ENCODE data around the gene GREM2. TPM values are rescaled to one million over a fixed set of nuclear protein-coding genes. Genes with fewer than 3 reads are reported as not detected.
A peak's percentile ranks its signal among the peaks of the same experiment; 100 is the strongest.

Gene GREM2
- total and polyA plus RNA-seq, 2 of the 4 experiments (the other 2 are of a cell fraction) = 3.0 to 14.2 TPM

DNA sequence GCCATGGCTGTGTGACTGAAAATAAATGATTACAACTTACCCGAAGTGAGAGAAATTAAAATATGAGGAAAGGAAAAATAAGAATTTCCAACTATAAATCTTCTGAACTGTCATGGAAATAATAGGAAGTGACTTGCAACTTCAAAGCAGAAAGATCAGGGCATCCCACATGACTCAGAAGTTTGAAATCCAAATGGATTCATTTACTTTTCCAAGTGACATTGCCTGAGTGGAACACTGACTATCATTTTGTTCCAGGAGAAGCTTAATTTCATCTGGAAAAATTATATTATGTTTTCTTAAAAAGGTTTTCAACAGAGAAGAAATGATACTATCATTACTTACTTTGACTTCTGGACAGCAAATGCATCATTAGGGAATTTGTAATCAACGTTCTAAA, 110.8 kb downstream of the GREM2 start:
- dilution Hi-C loops (cut with HindIII; ENCODE audit: low sequenced_read_pairs, unreplicated experiment) (no loop called here), in situ Hi-C loops (cut with MboI; ENCODE audit: low sequenced_read_pairs) (no loop called here), intact Hi-C loops (cut with micrococcal nuclease) (no loop called here)
- DNase-seq = peak; percentile 36
- no peaks in the 10 kb centered on the region for H4K20me1 ChIP-seq (ENCODE audit: insufficient read depth, low read length)
- no peak overlapping the region for H2AK5ac ChIP-seq (ENCODE audit: low read depth, low read length)
- no peaks in the 10 kb centered on the region for H3K9me3 ChIP-seq (ENCODE audit: control insufficient read depth, insufficient read depth, low read length)
- no peak overlapping the region for H3K27ac ChIP-seq (ENCODE audit: insufficient read depth, low read length)
- TF ChIP-seq, protein P1, sequence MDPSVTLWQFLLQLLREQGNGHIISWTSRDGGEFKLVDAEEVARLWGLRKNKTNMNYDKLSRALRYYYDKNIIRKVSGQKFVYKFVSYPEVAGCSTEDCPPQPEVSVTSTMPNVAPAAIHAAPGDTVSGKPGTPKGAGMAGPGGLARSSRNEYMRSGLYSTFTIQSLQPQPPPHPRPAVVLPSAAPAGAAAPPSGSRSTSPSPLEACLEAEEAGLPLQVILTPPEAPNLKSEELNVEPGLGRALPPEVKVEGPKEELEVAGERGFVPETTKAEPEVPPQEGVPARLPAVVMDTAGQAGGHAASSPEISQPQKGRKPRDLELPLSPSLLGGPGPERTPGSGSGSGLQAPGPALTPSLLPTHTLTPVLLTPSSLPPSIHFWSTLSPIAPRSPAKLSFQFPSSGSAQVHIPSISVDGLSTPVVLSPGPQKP (IDR thresholded peaks at IDR 0.05; ENCODE audit: borderline replicate concordance, low read depth, low read length) = no peak
- TF ChIP-seq MXI1 (IDR thresholded peaks at IDR 0.05; ENCODE audit: borderline replicate concordance, low read depth, low read length) = no peak
- no peak for TF ChIP-seq MAFK (IDR thresholded peaks at IDR 0.05; ENCODE audit: low read depth, low read length)
- no peak for TF ChIP-seq RCOR1 (IDR thresholded peaks at IDR 0.05; ENCODE audit: insufficient replicate concordance, low read length)
- no peak for TF ChIP-seq FOS (IDR thresholded peaks at IDR 0.05; ENCODE audit: low read depth, low read length)
- no peak for TF ChIP-seq RAD21 (IDR thresholded peaks at IDR 0.05; ENCODE audit: low read length)
- TF ChIP-seq RFX5 (IDR thresholded peaks at IDR 0.05; ENCODE audit: low read depth, low read length) = no peak
- TF ChIP-seq MAZ (IDR thresholded peaks at IDR 0.05; ENCODE audit: borderline replicate concordance, low read depth, low read length) = no peak
- TF ChIP-seq, protein P2, sequence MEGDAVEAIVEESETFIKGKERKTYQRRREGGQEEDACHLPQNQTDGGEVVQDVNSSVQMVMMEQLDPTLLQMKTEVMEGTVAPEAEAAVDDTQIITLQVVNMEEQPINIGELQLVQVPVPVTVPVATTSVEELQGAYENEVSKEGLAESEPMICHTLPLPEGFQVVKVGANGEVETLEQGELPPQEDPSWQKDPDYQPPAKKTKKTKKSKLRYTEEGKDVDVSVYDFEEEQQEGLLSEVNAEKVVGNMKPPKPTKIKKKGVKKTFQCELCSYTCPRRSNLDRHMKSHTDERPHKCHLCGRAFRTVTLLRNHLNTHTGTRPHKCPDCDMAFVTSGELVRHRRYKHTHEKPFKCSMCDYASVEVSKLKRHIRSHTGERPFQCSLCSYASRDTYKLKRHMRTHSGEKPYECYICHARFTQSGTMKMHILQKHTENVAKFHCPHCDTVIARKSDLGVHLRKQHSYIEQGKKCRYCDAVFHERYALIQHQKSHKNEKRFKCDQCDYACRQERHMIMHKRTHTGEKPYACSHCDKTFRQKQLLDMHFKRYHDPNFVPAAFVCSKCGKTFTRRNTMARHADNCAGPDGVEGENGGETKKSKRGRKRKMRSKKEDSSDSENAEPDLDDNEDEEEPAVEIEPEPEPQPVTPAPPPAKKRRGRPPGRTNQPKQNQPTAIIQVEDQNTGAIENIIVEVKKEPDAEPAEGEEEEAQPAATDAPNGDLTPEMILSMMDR (conservative IDR thresholded peaks at IDR 0.05; ENCODE audit: low read depth, low read length) = no peak
- no peak for TF ChIP-seq NFE2L2 (IDR thresholded peaks at IDR 0.05; ENCODE audit: low read depth, low read length)
- TF ChIP-seq, protein P3, sequence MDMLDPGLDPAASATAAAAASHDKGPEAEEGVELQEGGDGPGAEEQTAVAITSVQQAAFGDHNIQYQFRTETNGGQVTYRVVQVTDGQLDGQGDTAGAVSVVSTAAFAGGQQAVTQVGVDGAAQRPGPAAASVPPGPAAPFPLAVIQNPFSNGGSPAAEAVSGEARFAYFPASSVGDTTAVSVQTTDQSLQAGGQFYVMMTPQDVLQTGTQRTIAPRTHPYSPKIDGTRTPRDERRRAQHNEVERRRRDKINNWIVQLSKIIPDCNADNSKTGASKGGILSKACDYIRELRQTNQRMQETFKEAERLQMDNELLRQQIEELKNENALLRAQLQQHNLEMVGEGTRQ (IDR thresholded peaks at IDR 0.05; ENCODE audit: low read depth, low read length) = no peak
- TF ChIP-seq POLR2A (IDR thresholded peaks at IDR 0.05; ENCODE audit: low read depth, low read length) = no peak
- TF ChIP-seq SMC3 (IDR thresholded peaks at IDR 0.05; ENCODE audit: low read depth, low read length) = no peak
- TF ChIP-seq BHLHE40 (IDR thresholded peaks at IDR 0.05; ENCODE audit: low read depth, low read length) = no peak
- TF ChIP-seq CHD1 (IDR thresholded peaks at IDR 0.05; ENCODE audit: low read depth, low read length) = no peak
- TF ChIP-seq CEBPB (IDR thresholded peaks at IDR 0.05; ENCODE audit: low read depth, low read length) = no peak
- no peaks in the 10 kb centered on the region for H3K27me3 ChIP-seq (ENCODE audit: control insufficient read depth, insufficient read depth, low read length)
- no peak overlapping the region for H3K4me2 ChIP-seq (ENCODE audit: low read depth, low read length)
- H2BK120ac ChIP-seq (ENCODE audit: low read depth, low read length) = no peak overlapping the region
- H3K36me3 ChIP-seq (ENCODE audit: control insufficient read depth, insufficient read depth, low read length) = no peaks in the 10 kb centered on the region
- POLR2A ChIA-PET (ENCODE audit: unreplicated experiment) = no interaction called here
- no peak overlapping the region for H2AFZ ChIP-seq (replicated peaks; ENCODE audit: low read length, poor library complexity)
- ATAC-seq (ENCODE audit: low read depth) = no peak
- no peak overlapping the region for H4K5ac ChIP-seq (ENCODE audit: low read depth, low read length)
- peaks cover 0 to 26% of the 10 kb centered on the region in 2 experiments; a peak in 2 of 4 replicates for H3K79me1 ChIP-seq (ENCODE audit: low read depth in 1 of 2, low read length in 2 of 2)
- H3K56ac ChIP-seq (ENCODE audit: extremely low read depth, insufficient read depth, low read length) = no peak overlapping the region
- H3K23ac ChIP-seq (ENCODE audit: low read depth, low read length) = no peak overlapping the region
- no peak overlapping the region for H3K4me3 ChIP-seq (ENCODE audit: insufficient read depth, low read depth, low read length)
- no peak overlapping the region for H3K14ac ChIP-seq (replicated peaks; ENCODE audit: low read depth, low read length)
- H3K18ac ChIP-seq (ENCODE audit: low read depth, low read length) = no peak overlapping the region
- peak overlapping the region; percentile 15 for H2BK5ac ChIP-seq (ENCODE audit: low read depth, low read length, poor library complexity, severe bottlenecking)
- H3K9ac ChIP-seq (ENCODE audit: low read depth, low read length) = no peak overlapping the region
- BruUV-seq (replicated peaks) = no TSS peak
- H3K4ac ChIP-seq (ENCODE audit: low read depth, low read length) = no peak overlapping the region
- H4K91ac ChIP-seq (ENCODE audit: insufficient read depth, low read depth, low read length) = no peak overlapping the region
- peaks cover 16% of the 10 kb centered on the region for H3K9me1 ChIP-seq (ENCODE audit: insufficient read depth, low read length)
- CTCF ChIA-PET = interaction anchor here (0.6 to 1.3 kb wide), 2 partner anchors 84 to 191 kb away, joined by 3 to 4 read pairs; no protein-coding TSS in a partner anchor
- H3K4me1 ChIP-seq (ENCODE audit: control insufficient read depth, insufficient read depth, low read length) = peaks cover 9% of the 10 kb centered on the region; the same call in 1 of the 2 replicates
- no peak overlapping the region; the same call in 1 of the 2 replicates for H2BK20ac ChIP-seq (ENCODE audit: low read depth, low read length)
- H2AK9ac ChIP-seq (replicated peaks; ENCODE audit: low read depth, low read length, poor library complexity) = no peak overlapping the region
- no peak overlapping the region; a peak in 1 of 4 replicates for H4K8ac ChIP-seq (ENCODE audit: low read depth in 2 of 2, low read length in 2 of 2)
- no peak overlapping the region for H2BK15ac ChIP-seq (ENCODE audit: low read depth, low read length)
- WGBS, 2 experiments (ENCODE audit: extremely low coverage in 2 of 2, insufficient read length in 1 of 2) = no CpG with 5 or more reads among the region's 2 CpGs

Measured in IMR-90 (cell line).